GM21528 (cell line): ENCODE results near the gene RAD51B.
A peak's percentile ranks its signal among the peaks of the same experiment; 100 is the strongest.

ENCODE experiments used
- ATAC-seq: cut with Tn5 transposase; IDR thresholded peaks from one replicate; pipeline ENCODE4 v1.9.1; 2021; ENCODE audit warnings: mild to moderate bottlenecking, moderate library complexity; ENCODE audit not compliant: unreplicated experiment, low FRiP score

The RAD51B gene

DNA sequence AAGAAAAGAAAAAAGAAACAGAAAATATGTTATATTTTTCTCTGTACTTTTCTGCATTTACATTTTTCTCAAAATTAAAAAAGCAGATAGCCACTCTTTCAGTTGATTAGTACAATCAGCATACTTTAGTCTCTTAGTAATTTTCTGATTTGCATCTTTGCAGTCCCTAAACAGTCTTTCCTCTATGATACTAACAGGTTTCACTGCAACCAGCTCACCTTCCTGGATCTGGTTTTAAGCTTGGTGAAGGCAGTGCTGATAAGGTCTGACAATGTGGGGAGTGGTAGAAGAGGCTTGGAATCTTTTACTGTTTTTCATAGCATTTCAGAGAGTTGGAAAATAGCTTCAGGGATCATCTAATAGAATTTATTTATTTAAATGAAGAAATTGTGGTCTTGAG, 515.7 kb downstream of the RAD51B start:
- ATAC-seq, result no peak

DNA sequence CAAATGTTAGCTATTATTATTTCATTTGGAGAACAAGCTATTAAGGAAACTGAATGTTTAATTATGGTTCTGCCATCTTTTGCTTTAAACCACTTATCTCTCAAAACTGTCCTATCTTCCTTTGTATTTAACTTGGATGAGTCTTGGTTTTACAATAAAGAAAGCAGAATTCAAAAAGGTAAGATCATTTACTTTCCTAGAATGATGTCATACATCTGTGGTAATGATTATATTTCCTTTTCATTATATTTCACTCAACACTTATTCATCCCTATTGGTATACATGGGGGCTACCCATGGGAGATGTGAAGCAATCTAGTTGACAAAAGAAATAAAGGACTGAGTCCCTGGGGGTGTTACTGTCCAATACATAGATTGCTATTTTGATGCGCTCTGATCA, 516.6 kb downstream of the RAD51B start:
- ATAC-seq, result no peak

DNA sequence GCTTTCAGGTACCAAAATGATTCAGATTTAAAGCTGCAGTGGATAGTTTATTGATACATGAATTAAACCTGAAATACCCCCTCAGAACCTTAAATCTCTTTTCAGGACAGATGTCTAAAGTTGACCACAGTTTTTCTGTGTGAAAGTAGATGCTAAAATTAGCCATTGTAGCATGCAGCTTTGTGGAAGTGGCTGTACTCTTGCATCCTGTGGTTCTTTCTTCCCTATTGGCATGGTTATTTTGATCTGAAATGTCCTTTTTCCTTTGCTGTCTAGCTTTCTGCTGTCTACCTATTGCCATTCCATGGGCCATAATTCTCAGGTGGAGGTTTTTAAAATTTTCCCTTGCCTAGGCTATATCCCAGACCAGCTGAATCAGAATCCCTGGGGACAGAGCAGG, 517.7 kb downstream of the RAD51B start:
- no peak for ATAC-seq

DNA sequence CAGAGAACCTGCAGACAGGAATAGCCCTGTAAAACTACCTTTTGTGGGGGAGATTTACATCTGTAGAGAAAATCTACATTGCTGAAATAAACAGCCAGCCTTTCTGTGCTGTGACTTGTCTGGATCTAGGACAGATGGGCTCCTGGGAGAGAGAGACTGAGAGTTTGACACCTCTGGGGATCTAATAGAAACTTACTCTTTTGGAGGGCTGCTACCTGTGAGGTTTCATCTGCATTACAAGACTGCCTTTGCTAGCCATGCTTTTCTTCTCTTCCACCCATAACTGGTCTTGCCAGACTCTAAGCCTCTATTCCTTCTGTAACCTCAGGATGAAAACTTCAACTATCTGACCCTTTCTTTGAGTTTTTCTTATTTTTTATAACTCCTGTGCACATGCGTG, 520.7 kb downstream of the RAD51B start:
- no peak for ATAC-seq

DNA sequence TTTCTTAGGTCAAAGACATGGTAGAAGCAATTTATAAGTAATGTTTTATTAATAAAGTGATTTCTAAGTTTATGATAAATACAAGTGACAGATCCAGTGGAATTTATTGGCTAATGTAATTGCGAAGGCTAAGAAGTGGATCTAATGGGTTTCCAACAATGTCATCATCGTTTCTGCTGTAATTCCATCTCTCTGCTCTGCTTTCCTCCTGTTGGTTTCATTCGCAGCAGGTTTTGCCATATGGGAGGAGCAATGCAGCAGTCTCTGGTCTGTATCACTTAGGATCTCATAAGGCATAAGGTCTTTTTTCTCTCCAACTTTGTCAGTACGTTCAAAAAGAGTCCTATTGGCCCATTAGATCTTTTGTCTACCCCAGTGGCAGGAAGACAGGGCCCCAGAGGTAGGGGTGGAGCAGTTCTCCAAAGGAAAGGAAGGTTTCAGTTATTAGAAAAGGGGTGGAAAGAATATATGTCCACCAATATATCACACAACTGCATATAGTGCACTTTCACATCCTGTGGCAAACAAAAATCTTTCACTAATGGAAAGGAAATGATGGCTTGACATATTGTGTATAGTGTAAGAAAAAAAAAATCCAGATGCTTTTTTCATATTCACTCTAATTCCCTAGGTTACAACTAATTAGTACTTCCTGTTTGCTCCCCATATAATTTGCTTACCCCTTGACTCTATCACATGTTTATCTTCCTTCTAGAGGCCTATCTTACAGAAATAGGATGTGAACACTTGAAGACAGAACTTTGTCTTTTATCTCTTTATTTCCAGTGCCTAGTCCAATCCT, 522.0 kb downstream of the RAD51B start:
- peak; percentile 57 for ATAC-seq

DNA sequence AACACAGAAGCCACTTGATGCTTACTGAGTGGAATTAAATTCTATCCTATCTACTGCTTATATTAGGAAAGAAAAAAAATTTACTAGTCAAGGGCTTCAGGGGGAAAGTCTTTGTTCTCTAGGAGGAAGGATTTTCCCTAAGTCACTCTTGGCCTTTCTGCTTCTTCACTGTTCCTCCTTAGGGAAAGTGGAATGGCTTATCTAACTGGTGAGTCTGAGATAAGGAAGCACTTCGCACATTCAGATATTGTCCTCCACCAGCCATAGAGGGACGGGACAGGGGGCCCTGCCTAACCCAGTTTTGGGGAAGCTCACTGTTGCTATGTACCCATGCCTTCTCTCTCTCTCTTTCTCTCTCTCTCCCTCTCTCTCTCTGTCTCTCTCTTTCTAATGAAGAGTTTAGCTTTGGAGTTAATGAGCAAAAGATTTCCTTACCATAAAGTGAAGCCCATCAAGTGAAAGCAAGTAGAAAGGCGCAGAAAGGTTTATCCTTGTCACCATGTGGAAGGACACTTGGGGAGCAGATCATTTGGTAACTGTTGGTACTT, 522.7 kb downstream of the RAD51B start:
- no peak for ATAC-seq

DNA sequence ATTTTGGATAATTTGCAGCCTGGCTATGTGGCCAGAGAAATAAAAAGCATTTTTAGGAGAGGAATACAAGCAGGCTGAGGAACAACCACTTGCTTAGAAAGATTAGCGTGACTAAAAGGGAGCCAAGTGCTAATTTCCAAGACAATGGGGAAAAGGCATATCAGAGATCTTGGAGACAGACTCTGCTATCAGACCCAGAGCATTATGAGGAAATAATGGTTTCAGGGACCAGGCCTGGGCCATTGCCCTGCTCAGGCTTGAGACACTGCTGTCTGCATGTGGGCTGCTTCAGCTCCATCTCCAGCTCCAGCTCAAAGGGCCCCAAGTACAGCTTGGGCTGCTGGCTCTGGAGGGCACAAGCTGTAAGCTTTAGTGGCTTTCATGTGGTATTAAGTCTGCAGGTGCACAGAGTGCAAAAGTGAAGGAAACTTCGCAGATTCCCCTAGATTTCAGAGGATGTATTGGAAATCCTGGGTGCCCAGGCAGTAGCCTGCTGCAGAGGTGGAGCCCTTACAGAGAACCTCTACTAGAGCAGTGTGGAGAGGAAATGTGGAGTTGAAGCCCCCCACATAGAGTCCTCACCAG, 524.0 kb downstream of the RAD51B start:
- ATAC-seq, result no peak

DNA sequence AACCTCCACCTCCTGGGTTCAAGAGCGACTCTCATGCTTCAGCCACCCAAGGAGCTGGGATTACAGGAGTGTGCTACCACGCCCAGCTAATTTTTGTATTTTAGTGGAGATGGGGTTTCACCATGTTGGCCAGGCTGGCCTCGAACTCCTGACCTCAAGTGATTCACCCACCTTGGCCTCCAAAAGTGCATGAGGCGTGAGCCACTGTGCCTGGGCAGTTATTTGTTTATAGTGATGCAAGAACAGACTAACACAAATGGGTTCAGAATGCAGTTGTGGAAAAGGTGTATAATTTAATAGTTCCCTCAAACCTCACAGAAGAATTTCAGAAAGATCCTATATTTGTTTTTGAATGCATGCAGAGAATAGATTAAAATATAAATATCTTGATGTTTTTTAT, 526.2 kb downstream of the RAD51B start:
- no peak for ATAC-seq

DNA sequence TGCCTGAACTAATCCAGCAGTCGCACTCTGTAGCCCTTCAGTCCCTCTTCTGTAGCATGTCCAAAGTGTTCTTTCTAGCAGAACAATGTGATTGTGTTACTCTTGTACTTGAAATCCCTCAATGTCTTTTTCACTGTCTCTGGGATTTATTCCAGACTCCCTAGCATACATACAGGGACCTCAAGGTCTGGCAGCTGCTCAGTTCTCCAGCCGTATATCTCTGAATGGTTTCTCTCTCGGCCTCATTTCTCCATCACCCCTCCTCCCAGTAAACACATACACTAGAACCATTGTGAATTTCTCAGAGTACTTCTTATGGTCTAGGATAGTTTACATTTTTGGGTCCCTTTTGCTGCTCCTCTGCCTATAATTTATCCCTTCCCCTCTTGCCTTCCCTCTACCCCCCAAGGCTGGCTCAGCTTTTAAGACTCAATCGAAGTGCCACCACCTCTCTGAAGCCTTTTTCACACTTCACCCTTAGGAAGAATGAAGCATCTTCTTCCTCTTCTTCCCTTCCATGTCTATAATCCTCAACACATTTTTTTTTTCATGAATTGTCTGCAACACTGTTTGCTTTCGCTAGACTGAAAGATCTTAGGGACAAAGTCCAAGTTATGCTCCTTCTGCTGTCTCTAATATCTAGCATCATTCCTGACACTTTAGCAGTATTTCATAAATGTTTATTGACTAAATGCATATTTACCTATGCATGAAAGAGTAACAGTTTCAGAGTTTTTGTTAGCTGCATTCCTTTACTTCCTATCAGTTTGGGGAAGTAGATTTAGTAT, 527.2 kb downstream of the RAD51B start:
- no peak for ATAC-seq

DNA sequence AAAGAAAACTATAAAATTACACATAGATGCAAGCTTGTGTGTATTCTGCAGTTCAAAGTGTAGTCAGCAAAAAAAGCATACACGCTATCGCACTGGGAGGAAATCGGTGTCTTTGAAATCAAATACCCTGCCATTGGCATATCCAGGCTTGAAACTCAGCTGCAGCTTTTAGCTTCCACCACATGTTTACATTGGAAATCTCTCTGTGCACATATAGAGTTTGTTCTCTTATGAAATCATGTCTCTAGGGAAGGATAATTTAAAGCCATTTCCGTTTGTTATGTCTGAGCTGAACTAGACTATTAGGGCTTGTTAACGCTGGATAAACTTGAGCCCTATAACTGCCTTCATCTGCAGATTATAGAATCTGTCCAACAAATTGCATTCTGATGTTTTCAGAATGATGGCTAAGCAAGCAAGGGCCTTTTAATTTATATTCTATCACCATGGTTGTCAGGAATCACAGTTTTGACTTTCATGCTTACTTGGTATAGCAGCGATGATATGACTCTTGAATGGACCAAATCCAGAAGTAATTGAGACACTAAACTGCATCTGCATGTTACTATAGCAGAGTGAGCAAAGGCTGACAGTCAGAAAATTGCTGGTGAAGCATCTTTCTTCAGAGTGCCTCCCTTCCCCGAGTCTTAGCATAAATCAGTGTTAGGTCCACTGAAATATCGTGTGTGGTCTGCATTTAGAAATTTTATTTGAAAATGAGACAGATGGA, 530.5 kb downstream of the RAD51B start:
- ATAC-seq, result no peak

DNA sequence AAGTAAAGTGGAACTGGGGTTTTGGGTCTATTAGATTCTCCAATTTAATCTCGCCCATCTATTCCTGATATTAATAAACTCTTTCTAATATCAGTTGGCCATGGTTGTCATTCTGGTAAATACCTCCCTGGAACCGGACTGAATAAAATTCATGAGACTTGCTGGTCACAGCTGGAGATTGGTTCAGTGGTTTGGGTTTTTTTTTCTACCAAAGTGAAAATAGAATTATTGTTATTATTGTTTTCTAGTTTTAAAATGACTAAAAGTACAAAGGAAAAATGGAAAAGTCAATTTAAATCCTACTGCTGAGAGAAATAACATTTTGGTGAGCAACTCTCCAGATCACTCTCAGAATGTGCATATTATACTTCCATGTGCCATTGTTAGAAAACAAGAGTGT, 535.8 kb downstream of the RAD51B start:
- no peak for ATAC-seq

DNA sequence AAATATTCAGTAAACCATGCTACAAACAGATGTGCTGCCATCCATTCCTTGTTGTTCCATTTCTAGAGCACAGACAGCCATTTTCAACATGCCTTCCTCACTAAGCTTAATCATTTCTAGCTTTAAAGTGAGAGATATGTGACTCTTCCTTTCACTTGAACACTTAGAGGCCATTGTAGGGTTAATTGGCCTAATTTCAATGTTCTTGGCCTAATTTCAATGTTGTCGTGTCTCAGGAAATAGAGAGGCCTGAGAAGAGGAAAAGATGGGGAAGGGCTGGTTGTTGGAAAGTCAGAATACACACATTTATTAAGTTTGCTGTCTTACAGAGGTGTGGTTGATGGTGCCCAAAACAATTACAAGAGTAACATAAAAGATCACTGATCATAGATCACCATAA, 538.2 kb downstream of the RAD51B start:
- ATAC-seq, result no peak

DNA sequence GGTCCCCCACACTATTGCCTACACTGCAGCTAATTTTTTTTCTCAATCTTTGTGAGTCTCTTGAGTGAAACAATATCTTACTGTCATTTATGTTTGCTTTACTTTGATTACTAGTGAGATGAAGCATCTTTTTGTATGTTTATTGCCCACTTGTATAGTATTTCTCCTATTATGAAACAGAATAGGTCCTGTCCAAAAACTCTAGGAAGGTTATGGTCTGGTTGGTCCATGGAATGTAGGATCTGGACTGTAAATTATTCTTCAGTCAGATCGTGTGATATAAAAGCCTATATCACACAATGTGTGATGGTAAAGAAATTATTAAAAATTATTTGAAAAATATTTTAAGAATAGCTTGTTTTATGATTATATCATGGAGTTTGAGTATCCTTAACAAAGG, 538.9 kb downstream of the RAD51B start:
- ATAC-seq, result no peak

DNA sequence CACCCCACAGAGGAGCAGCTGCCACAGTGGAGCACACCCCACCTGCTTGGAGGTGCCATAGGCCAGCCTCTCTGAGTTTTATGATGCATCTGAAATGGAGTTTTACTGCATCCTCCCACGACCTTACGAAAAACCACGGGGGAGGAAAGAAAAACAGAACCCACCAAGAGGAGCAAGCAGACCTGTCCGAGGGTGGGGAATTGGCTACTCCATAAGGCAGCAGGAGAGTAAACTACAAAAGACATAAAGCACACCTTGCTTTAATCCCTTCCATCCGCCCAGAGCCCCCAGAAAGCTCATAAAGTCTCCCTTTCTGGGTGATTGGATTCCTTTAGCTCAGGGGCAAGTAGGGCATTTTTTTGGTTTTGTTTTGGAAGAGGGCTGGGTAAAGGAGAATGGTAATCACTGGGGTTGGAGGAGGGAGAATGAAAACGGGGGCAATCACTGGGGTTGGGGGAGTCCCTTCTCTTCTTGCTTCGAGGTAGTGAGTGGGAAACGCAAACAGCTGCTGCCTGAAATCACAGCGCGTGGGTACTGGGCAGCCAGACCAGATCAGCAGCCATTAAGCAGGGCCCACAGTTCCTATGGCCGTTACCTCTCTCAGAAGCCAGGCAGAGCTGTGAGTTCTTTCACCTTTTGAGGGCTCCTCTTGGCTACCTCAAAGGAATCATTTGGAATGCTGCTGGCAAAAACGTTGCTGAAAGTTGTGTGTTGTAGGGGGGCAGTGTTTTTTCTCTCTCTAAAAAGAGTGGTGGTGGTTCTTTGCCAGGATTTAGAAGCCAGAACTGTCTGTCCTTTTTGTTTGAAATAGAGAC, 539.6 kb downstream of the RAD51B start:
- ATAC-seq, result no peak

DNA sequence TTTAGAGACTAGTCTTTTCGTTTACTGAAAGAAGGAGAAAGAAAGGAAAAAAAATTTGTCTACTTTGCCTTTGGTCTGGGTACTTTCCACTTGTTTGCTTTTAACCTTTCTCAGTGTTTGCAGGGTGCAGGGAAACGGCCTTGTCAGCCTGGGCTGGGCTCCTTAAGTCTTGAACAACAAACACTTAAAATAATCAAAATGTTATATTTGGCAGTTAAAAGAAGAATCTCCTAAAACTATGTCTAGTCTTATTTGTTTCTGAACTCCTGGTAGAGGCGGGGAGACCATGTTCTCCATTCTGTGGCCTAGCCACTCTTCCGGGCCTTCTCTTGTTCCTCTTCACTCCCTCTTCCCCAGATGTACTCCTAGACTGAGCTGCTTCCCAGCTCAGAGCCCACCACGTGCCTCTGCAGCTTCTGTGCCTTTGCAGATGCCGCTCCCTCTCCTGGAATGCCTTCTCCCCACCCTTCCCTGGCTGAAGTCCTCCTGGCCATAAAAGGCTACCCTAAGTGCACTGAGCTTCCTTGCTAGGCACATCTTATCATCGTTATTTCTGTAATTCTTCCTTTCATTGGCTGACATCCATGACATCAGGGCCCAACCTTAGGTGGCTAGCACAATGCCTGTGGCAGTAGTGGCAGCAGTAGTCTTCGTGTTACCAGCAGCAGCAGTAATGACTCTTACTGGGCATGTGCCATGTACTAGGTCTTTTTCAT, 540.4 kb downstream of the RAD51B start:
- ATAC-seq, result no peak

DNA sequence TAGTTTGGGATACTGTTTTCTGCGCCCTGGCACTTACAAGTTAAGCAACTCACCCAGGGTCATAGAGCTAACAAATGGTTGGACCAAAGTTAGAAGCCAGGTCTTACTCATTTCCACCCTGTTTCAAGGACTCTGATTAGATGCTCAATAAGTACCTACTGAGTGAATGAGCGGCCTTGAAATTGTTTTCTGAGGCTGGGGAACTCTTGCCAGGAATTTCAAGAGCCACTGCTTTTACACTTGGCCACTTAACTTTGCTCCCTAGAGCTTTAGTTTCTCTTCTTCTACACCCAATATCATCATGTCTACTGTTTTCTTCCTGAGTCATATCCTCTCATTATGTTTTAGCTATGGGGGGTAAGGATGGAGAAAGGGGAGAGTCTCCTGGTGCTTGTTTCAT, 541.7 kb downstream of the RAD51B start:
- no peak for ATAC-seq

DNA sequence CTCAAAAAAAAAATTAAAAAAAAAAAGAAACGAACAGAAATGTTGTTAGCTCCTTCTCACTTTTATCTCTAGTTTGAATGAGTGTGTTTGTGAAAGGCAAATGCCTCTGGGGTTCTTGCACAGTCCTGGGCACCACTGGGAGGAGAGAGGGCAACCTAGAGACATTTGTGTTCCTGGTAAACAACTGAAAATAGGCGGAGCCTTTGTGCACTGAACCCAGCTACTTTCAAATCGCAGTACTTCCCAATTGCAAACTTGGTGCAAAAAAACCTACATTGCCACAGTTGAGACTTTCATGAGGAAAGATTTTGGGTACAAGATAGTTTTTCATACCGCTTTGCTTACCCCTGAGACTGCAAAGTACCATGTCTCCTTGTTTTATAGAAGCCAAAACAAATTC, 543.3 kb downstream of the RAD51B start:
- no peak for ATAC-seq

DNA sequence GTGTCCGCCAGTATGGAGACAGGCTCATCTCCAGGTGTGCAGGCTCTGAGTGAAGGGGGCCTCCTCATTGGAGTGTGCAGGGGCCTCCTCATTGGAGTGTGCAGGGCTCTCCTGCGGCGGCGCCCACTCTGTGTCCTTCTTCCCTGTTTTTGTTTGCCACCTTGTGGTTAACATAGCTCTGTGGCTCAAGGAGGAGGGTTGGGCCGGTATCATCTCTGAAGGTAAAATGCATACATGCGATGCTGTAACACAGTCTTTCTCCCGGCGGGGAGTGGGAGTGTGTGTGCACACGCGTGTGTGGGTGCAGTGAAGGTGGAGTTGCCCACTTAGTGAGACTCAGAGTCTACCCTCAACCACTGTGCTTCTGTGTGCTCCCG, 543.9 kb downstream of the RAD51B start:
- ATAC-seq, result no peak
